ENCODE results near the gene LRRC23.
"Not testable (repeated sequence)": the region's sequence is repeated elsewhere in the genome, so short reads cannot be mapped to it uniquely, and the experiment has no call there.

Gene LRRC23

DNA sequence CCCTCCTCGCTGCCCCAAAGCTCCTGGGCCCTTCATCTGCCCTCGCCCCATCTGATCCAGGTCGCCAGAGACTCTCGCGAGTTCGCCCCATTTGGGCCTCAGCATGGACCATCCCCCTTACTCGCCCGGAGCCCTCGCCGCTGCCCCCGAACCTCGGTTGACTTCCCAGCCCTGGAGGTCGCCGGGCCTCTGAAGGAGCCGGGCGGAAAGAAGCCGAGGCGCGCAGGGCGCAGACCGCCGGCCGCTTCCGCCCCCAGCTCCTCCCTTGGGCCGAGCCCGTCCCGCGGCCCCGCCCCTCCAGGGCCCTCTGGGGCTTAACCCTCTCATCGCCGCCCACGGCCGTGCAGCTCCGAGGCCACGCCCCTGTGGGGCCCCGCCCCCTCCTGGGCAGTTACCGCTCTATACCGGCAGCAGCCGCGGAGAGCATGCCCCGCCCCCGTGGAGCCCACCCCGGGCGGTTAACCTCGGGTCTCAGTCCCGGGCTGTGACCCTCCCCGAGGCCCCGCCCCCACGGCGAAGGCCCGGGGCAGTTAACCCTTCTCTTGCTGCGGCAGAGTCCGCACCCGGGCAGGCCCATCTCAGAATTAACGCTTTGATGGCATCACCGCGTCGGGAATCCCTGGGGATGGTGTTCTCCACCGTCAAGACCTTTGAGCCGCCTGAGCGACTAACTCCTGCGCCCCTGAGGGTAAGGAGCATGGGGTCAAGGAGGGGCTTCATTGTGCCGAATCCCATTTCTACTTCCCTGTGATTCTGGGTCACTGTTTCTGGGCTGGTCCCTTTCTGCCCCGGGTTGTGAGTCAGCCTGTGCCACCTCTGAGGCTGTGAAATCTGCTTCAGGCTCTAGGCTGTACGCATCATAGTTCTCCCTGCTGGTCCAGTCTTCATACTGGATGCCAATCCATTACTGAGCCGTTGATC, 31.3 kb upstream of the LRRC23 start, which contains the start of gene SPSB2:
Gene SPSB2 (minus strand): TSS at position 210 of the 921 bp plus-strand sequence. CDS start 402 bp downstream, outside the sequence.
- peak; percentile 100 for DNase-seq

GRCh38 chr12:6874015-6874368, 30.6 kb upstream of the LRRC23 start:
- not testable (repeated sequence) for DNase-seq

- not testable (repeated sequence) for DNase-seq
Measured at GRCh38 chr12:6879824-6880223, 24.8 kb upstream of the LRRC23 start.

DNA sequence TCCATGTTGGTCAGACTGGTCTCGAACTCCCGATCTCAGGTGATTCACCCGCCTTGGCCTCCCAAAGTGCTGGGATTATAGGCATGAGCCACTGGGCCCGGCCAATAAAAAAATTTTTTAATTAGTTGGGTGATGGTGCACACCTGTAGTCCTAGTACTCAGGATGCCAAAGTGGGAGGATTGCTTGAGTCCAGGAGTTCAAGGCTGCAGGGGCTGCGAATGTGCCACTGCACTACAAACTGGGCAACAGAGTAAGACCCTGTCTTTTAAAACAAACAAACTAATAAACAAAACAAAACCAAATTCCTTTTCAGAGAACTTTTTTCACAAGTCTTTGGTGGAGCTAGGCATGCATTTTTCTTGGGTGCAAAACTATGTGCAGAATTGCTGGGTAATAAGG, 21.4 kb upstream of the LRRC23 start:
- DNase-seq, result no peak

DNA sequence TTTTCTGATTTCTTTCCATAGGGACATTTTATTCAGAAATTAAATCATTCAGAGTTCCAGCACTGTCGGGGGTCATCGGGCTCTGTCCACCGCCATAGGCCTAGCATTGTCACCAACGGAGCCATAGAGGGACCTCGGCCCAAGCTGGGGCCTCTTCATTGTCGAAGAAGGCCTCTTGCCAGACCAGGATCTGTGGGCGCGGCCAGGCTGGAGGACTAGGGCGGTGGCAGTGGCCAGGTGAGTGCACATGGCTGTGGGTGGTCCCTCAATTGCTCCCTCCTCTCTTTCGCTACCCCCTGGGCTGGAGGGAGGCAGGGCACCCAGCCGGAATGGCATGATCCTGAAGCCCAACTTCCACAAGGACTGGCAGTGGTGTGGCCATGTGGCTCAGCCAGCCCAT, 20.9 kb upstream of the LRRC23 start:
- DNase-seq, result no peak

- no peak for DNase-seq
Measured at GRCh38 chr12:6884539-6884938, 20.1 kb upstream of the LRRC23 start.

DNA sequence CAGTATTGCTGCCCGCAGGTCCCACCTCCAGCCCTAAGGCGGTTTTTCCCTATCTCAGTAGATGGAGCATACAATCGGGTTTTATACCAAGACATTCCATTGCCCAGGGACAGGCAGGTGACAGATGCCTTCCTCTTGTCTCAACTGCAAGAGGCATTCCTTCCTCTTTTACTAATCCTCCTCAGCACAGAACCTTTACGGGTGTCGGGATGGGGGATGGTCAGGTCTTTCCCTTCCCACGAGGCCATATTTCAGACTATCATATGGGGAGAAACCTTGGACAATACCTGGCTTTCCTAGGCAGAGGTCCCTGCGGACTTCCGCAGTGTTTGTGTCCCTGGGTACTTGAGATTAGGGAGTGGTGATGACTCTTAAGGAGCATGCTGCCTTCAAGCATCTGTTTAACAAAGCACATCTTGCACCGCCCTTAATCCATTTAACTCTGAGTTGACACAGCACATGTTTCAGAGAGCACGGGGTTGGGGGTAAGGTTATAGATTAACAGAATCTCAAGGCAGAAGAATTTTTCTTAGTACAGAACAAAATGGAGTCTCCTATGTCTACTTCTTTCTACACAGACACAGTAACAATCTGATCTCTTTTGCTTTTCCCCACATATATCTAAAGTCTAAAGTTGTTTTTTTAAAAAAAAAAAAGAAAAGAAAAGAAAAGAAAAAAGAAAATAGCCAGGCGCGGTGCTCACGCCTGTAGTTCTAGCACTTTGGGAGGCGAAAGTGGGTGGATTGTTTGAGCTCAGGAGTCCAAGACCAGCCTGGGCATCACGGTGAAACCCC, 18.2 kb upstream of the LRRC23 start:
- not testable (repeated sequence) for DNase-seq

DNA sequence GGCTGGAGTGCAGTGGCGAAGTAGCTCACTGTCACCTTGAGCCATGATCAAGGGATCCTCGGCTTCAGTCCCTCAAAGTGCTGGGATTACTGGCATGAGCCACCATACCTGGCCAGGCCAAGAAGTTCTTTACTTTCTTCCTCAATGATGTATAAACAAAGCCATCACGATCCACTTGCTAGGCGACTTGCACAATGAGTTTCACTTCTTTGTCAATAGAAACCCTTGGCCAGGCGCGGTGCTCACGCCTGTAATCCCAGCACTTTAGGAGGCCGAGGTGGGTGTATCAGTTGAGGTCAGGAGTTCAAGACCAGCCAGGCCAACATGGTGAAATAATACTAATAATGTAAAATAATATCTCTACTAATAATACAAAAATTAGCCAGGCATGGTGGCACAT, 17.2 kb upstream of the LRRC23 start:
- DNase-seq, result no peak

DNA sequence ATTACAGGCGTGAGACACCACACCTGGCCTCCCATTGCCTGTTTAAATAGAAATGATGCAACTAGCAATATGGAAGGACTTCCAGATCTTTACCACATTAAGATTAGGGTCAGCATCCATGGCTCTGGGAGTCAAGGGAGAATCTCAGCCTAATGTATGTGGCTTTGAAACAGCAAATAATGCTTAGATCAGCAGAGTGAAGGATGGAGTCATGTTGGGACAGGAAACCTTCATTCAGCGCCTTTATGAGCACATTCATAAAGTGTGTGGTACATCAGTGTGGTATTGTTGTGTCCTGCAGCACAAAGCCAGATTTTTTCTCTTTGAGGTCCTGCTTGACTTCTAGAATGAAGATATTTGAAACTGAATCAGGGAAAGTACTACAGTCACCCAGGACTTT, 16.3 kb upstream of the LRRC23 start:
- no peak for DNase-seq

GRCh38 chr12:6888794-6889193, 15.8 kb upstream of the LRRC23 start:
- not testable (repeated sequence) for DNase-seq

- DNase-seq, result not testable (repeated sequence)
Measured at GRCh38 chr12:6889775-6890573, 14.6 kb upstream of the LRRC23 start.

GRCh38 chr12:6890789-6891645, 13.6 kb upstream of the LRRC23 start:
- DNase-seq, result peak; percentile 99

DNA sequence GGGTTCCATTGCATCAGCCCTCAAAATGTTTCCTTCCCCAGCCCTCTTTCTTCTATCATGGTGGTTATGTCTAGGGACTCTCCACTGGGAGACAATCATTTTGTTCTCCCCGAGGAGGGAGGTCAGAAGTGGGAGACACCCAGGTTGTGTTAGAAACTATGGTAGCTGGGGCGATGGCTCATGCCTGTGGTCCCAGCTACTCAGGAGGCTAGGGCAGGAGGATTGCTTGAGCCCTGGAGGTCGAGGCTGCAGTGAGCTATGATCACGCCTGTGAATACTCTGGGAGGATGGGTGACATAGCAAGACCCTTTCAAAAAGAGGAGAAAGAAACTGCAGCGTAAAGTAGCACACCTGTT, 13.0 kb upstream of the LRRC23 start:
- no peak for DNase-seq

DNA sequence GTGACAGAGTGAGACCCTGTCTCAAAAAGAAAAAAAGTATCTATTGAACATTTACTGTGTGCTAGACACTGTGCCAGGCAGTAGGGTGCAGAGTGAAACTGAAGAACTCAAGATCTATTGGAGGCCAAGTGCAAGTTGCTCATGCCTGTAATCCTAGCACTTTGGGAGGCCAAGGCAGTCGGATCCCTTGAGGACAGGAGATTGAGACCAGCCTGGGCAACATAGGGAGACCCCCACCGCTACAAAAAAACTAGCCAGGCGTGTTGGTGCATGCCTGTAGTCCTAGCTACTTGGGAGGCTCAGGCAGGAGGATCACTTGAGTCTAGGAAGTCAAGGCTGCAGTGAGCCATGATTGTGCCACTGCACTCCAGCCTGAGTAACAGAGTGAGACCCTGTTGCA, 11.9 kb upstream of the LRRC23 start:
- DNase-seq, result not testable (repeated sequence)

DNA sequence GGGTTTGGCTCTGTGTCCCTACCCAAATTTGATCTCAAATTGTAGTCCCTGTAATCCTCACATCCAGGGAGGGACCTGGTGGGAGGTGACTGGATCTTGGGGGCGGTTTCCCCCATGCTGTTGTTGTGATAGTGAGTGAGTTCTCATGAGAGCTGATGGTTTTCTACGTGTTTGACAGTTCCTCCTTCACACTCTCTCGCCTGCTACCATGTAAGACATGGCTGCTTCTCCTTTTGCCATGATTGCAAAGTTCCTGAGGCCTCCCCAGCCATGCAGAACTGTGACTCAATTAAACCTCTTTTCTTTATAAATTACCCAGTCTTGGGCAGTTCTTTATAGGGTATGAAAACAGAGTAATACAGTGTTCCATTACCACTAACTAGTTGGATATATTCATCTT, 10.3 kb upstream of the LRRC23 start:
- no peak for DNase-seq

DNA sequence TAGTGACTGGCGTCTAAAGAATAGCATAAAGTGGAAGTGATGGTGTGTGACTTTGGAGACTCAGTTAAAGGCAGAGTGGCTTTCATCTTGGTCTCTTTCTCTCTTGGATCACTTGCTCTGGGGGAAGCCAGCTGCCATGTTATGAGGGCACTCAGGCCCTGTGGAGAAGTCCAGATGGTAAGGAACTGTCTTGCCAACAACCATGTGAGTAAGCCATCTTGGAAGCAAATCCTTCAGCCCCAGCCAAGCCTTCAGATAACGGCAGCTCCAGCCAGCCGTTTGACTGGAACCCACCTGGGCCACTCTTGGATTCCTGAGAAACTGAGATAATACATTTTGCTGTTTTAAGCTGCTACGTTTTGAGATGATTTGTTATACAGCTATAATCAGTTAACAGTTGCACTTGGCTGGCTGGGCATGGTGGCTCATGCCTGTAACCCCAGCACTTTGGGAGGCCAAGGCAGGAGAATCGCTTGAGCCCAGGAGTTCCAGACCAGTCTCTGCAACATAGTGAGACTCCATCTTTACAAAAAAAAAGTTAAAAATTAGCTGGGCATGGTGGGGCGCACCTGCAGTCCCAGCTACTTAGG, 7.7 kb upstream of the LRRC23 start:
- DNase-seq, result no peak

DNA sequence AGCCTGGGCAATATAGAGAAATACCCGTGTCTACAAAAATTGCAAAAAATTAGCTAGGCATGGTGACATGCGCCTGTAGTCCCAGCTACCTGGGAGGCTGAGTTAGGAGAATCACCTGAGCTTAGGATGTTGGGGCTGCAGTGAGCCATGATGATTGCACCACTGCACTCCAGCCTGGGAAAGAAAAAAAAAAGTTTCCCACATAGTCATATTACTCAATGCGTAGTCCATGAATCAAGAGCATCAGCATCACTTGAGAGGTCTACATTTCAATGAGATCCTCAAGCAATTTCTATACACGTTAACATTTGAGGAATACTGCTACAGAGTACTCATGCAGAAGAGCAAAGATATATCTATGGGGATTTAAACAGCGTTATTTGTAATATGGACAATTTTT, 5.2 kb upstream of the LRRC23 start:
- no peak for DNase-seq

GRCh38 chr12:6899837-6900519, 4.6 kb upstream of the LRRC23 start:
- DNase-seq, result no peak

DNA sequence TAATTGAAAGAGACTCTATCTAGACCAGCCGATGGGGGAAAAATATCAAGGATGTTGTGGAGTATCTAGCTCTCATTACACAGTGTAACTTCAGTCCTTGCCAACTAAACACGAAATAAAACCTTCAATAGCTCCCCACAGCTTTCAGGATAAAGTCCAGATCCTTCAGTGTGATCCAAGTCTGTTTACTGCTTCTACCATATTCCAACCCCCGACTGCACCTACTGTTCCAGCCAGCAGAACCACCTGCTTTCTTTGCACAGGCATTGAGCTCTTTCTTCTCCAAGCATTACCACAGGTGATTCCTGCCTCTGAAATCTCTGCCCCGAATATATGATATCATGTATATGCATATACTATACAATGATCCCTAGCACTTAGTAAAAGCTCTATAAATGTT, 2.2 kb upstream of the LRRC23 start:
- no peak for DNase-seq

- no peak for DNase-seq
Measured at GRCh38 chr12:6903722-6904121, 900 bp upstream of the LRRC23 start.

DNA sequence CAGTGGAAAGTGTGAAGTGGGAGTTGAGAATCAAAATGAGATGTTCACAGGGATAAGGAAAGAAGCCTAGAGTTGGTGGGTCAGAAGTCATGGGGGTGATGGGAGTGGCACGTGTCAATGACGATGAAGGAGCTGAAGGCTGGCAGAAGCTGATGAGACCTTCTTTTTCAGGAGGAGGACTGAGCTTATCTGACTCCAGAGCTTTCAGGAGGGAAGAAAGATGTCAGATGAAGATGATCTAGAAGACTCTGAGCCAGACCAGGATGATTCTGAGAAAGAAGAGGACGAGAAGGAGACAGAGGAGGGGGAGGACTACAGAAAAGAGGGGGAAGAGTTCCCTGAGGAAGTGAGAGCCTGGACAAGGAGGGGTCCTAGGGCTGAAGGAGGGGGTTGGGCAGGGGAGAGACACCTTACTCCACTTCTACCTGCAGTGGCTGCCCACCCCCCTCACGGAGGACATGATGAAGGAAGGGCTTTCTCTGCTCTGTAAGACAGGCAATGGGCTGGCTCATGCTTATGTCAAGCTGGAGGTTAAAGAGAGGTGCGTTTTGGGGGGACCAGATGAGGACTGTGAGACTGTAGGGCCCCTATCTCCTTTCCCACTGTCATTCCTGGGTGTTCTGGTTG, 905 bp downstream of the LRRC23 start:
- no peak for DNase-seq

Data from activated CD8-positive, alpha-beta memory T cell treated with anti-CD3 and anti-CD28 coated beads, Interleukin-2, amount 50 U/mL, for 4 hours (primary cell).